Activated T-cell treated with anti-CD3 and anti-CD28 coated beads, Interleukin-2, amount 50 U/mL, for 48 hours (primary cell): ENCODE measurements around the gene SHC2.
A peak's percentile ranks its signal among the peaks of the same experiment; 100 is the strongest.
"Not testable (repeated sequence)": the region's sequence is repeated elsewhere in the genome, so short reads cannot be mapped to it uniquely, and the experiment has no call there.

ENCODE experiments used
- DNase-seq, 2 experiments: peaks; one replicate each; pipeline ENCODE4 v3.0.0-alpha.2; 2020

SHC2 gene

GRCh38 chr19:422213-422916, 38.5 kb downstream of the SHC2 start:
- DNase-seq = no peak

GRCh38 chr19:419721-420515, 40.9 kb downstream of the SHC2 start:
- no peak for DNase-seq

- no peak for DNase-seq
These were observed 41.8 kb downstream of the SHC2 start for GRCh38 chr19:418761-419671.

GRCh38 chr19:416416-416815, 44.4 kb downstream of the SHC2 start:
- no peak for DNase-seq

GRCh38 chr19:415292-415691, 45.5 kb downstream of the SHC2 start:
- no peak for DNase-seq

- DNase-seq = no peak
These were observed 46.9 kb downstream of the SHC2 start for GRCh38 chr19:413756-414420.

DNA sequence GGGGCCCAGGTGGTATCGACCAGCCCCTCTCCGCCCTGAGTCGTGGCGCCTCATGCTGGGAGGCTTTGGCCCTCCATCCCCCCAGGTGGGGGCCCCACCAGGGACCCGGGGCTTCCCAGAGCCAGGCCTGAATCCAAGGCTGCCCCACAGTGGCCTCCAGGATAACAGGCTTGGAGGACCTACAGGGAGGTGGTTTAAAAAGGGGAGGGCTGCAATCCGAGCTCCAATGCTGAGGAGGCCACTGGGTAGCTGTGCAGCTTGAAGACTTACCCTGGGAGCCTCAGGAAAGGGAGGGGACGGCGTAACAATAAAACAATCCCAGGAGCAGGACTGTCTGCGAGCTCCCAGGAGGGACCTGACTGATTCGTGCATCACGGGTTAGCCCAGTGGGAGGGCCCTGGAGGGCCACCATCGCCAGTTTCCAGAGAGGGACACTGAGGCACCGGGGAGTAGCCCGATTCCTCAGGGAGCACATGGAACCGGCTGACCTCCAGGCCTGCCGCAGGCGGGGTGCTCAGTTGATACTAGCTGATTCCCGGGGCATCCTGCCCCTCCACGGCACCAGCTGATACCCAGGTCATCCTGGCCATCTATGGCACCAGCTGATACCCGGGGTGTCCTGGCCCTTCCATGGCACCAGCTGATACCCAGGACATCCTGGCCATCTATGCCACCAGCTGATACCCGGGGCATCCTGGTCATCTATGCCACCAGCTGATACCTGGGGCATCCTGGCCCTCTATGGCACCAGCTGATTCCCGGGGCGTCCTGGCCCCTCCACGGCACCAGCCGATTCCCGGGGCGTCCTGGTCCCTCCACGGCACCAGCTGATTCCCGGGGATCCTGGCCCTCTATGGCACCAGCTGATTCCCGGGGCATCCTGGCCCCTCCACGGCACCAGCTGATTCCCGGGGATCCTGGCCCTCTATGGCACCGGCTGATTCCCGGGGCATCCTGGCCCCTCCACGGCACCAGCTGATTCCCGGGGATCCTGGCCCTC, 48.2 kb downstream of the SHC2 start:
- DNase-seq = no peak

- DNase-seq = no peak
These were observed 49.0 kb downstream of the SHC2 start for GRCh38 chr19:411723-412355.

- not testable (repeated sequence) for DNase-seq
These were observed 49.6 kb downstream of the SHC2 start for GRCh38 chr19:411121-411722.

- DNase-seq = no peak
These were observed 50.5 kb downstream of the SHC2 start for GRCh38 chr19:410243-410781.

DNA sequence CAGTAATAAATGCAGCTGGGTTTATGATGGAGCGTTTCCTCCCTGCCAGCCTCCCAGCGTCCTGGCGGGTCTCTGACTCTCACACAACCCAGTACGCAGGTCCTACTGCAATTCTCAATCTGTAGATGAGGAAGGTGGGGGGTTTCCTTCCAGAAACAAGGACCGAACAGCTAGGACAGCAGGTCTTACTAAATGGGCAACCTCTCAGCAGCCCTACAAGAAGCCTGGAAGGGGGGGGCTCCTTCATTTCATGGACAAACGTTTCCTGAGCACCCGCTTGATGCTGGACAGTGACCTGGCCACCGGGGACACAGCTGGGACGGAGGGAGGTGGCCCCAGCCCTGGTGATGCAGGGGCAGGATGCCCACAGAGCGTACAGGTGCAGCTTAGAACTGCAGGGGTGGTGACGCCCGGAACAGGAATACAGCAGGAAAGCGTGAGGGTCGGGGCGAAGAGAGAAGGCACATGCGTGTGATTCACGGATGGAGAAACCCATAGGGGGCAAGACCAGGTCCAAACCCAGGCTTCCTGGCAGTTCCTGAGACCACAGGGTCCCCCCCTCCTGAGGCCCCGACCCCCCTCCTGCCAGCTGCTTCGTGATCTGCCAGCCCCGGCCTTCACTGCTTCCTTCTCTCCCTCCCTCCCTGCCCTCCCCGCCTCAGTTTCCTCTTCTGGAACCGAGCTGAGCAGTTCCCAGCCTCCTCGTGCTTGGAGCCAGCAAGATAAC, 51.2 kb downstream of the SHC2 start:
- DNase-seq = no peak

DNA sequence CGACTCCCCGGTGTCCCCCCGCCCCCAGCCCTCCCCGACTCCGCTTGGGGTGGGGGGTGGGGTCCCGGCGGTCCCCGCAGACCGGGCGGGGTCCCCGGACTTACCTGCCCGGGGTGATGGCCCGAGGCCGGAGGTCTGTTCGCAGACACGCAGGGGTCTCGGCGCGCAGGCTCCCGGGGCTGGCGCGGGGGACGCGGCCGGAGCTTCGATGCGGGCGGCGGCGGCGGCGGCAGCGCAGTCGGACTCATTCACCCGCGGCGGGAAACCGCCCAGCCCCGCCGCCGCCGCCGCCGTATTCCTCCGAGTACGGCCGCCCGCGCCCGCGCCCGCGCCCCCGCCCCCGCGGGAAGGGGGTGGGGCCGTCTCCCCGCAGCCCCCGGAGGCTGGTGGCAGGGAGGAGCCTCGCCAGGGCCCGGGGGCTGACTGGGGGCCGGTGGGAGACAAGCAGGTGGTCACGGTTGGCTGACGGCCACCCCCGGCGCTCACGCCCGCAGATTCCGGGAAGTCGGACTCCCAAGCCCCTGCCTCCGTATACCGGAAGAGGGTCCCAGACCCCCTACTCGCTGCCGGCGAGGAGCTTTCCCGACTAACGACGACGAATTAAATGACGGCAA, 51.8 kb downstream of the SHC2 start, which contains the start of gene C2CD4C:
Gene C2CD4C, minus strand, starts transcription at position 246 of the 614 bp plus-strand sequence. CDS start 786 bp downstream, outside the sequence.
- peak; percentile 36 to 52 for DNase-seq

DNA sequence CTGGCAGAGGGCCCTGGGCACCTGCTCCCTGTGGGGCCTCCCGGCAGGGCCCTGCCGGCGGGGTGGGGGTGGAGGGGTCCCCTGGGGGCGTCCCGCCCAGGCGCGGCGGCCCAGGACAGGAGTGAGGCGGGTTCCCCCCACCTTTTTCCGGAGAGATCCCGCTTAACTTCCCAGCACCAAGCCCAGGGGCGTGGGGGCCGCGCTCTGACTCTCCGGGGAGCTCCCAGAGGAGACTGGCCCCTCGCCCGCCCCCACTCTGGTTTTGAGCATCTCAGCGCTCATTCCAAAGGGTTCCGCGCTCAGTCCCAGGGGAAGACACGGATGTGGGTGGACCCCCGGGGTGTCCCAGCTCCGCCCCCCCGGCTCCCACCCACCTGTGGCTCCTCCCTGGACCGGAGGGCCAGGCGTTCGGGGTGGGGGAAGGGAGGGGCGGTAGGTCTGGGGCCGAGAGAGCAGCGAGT, 52.4 kb downstream of the SHC2 start:
- no peak for DNase-seq

- DNase-seq = no peak
These were observed 53.1 kb downstream of the SHC2 start for GRCh38 chr19:407511-408440.

DNA sequence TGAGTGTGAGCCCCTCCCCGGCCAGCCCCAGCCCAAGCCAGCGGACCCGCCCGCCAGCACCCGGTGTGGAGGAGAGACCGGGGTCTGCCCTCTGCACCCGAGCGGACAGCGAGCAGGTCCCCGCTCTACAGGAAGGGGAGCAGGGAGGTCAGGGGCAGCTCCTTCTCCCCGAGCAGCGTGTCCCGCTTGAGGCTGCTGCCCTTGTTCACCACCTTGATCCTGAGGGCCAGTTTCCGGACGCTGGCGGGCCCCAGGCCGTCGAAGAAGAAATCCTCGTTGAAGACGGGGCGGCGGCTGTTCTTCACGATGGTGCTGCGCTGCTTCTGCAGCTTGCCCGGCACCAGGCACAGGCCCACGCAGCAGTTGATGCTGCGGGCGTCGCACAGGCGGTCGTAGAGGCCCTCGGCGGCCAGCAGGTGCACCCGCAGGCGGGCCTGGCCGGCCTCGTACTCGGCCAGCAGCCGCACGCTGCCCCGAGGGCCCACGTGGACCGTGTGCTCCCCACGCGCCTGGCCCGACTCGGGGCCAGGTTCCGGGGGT, 53.8 kb downstream of the SHC2 start:
- no peak for DNase-seq

DNA sequence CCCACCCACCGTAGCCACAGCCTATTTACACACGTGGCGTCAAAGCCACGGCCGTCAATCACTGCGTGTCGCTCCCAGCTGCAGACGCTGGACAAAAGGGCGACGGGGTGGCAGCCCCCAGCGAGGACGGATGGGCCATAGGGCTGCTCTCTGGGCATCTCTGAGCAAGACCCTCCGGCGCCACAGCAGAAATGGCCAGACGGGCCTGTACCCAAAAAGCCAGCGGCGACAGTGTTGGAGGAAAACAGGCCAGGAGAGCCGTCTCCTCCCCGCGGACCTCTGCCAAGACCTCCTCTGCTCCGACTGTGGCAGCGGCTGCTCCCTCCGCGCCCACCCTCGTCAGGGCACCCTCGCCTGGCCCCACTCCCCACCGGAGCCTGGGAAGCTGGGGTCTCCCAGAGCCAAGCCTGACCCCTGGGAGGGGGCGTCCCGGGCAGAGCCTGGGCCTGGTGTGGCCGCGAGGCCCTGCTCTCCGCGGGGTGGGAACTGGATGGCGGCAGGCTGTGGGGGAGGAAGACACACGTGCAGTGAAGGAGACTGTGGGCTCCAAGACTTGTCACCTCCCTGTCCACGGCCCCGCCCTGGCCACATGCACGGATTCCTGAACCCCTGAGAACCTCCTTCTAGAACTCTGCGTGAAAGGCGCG, 54.6 kb downstream of the SHC2 start:
- no peak for DNase-seq
